Measurements from ENCODE around the gene HAT1.
"Not testable (repeated sequence)": the region's sequence is repeated elsewhere in the genome, so short reads cannot be mapped to it uniquely, and the experiment has no call there.

Gene HAT1

DNA sequence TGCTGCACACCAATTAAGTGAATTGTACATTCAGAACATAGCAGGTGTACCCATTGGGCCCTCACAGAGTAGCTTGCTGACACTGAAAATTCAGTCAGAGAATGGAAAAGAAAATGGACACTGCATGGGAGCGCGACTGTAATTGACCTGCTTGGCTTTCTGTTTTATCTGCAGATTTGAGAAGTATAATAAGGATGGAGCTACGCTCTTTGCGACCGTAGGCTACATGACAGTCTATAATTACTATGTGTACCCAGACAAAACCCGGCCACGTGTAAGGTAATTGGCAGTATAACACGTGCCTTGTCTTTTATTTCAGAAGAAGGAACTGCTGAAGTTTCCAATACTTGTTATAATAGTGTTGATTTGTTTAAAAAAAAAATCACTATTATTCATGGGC lies 44.0 kb downstream of the HAT1 start:
- no peak overlapping the region for H3K4me3 ChIP-seq (ENCODE audit: low read depth, low read length)
- TF ChIP-seq, protein P1, sequence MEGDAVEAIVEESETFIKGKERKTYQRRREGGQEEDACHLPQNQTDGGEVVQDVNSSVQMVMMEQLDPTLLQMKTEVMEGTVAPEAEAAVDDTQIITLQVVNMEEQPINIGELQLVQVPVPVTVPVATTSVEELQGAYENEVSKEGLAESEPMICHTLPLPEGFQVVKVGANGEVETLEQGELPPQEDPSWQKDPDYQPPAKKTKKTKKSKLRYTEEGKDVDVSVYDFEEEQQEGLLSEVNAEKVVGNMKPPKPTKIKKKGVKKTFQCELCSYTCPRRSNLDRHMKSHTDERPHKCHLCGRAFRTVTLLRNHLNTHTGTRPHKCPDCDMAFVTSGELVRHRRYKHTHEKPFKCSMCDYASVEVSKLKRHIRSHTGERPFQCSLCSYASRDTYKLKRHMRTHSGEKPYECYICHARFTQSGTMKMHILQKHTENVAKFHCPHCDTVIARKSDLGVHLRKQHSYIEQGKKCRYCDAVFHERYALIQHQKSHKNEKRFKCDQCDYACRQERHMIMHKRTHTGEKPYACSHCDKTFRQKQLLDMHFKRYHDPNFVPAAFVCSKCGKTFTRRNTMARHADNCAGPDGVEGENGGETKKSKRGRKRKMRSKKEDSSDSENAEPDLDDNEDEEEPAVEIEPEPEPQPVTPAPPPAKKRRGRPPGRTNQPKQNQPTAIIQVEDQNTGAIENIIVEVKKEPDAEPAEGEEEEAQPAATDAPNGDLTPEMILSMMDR (IDR thresholded peaks at IDR 0.05; ENCODE audit: borderline replicate concordance, insufficient read depth, low read depth, low read length), result no peak

DNA sequence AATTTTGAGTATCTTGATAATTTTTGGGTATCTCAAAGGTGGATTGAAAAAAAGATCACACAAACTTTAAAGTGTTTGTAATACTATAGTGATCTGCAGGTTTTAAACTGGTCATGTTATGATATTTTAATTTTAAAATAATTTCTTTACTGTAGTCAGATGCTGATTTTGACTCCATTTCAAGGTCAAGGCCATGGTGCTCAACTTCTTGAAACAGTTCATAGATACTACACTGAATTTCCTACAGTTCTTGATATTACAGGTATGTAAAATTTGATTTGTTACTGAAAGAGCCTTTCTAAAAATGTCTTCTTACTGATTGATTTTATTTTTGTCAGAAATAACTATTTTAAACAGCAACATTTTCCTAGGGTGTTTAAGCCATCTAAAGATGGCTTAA lies 44.4 kb downstream of the HAT1 start:
- TF ChIP-seq, protein P1 (IDR thresholded peaks at IDR 0.05; ENCODE audit: borderline replicate concordance, insufficient read depth, low read depth, low read length), result no peak
- H3K4me3 ChIP-seq (ENCODE audit: low read depth, low read length), result no peak overlapping the region

DNA sequence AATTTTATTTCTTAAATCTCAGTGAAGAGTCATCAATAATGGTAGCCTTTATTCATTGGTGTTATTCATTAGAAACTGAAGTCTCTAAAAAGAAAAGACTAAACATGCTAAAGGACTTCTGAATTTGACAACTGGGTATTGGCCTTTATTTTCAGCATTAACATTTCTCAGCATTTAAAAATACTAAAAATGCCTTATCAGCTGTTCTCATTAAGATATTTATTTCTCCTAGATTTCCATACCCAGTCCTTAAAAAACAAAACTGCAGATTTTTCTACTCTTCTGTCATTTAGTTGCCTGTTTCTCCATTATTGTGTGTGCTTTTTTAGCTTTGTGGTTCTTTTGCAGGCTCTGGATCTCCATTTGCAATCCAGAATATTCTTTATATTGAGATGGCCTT lies 46.2 kb downstream of the HAT1 start:
- TF ChIP-seq, protein P1 (IDR thresholded peaks at IDR 0.05; ENCODE audit: borderline replicate concordance, insufficient read depth, low read depth, low read length), result no peak
- no peak overlapping the region for H3K4me3 ChIP-seq (ENCODE audit: low read depth, low read length)

DNA sequence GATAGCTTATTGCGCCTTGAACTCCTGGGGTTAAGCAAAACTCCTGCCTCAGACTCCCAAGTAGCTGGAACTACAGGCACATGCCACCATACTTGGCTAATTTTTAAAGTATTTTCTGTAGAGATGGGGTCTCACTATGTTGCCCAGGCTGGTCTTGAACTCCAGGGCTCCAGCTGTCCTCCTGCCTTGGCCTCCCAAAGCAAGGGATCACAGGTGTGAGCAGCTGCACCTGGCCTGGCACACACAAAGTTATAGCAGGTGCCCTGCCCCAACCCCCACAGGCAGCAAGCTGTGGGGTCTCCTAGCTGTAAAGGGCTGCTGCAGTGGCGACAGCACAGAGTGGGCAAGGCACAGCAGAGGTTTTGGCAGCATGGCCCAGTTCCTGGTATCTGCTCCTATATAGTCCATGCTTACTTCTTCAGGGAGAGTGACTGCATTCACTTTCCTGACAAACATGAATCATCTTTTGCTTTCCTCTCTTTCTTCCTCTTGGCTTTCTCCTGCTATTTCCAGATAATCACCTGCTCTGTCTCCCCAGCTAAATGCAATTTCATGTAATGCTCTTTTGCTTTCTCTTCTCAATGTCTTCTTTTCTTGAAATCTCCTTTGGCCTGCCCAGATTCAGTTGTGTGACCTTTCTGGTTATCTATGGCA lies 50.2 kb downstream of the HAT1 start:
- no peak overlapping the region for H3K4me3 ChIP-seq (ENCODE audit: low read depth, low read length)
- TF ChIP-seq, protein P1 (IDR thresholded peaks at IDR 0.05; ENCODE audit: borderline replicate concordance, insufficient read depth, low read depth, low read length), result no peak

DNA sequence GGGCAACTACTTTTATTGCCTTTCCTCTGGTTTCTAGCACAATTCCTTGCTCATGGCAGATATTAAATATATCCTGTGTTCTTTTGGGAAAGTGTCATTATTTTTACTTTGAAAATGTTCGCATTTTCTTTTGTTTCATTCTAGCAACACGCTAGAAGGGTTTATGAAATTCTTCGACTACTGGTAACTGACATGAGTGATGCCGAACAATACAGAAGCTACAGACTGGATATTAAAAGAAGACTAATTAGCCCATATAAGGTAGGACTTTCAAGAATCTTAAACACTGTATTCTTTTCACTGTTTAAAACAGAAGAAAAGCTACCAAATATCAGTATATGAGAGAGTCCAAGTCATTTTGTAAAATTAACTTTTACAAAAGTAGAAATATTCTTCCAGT lies 56.8 kb downstream of the HAT1 start:
- TF ChIP-seq, protein P1 (IDR thresholded peaks at IDR 0.05; ENCODE audit: borderline replicate concordance, insufficient read depth, low read depth, low read length), result no peak
- no peak overlapping the region for H3K4me3 ChIP-seq (ENCODE audit: low read depth, low read length)

DNA sequence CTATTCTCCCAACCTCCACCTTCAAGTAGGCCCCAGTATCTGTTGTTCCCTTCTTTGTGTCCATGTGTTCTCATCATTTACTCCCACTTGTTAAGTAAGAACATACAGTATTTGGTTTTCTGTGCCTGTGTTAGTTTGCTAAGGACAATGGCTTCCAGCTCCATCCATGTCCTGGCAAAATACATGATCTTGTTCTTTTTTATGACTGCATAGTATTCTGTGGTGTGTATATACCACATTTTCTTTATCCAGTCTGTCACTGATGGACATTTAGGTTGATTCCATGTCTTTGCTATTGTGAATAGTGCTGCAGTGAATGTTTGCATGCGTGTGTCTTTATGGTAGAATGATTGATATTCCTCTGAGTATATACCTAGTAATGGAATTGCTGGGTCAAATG lies 61.7 kb downstream of the HAT1 start:
- not testable (repeated sequence) for H3K4me3 ChIP-seq (ENCODE audit: low read depth, low read length)

DNA sequence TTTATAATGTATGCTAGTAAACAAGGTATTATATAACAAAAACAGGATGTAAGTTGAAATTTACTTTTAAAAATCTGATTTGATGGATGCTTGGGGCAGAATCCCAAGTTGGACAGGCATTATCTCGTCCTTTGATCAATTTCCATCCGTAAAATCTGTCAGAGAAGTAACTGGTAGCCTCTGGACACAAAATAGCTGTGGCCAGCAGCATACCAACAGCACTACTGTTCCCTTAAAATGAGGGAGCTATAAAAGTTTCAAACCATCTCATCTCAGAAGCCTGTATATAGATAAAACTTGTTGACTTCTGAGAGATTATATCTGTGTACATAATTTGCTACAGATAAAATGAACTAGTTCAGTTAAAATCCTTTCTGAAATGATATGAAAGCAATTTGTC lies 62.8 kb downstream of the HAT1 start:
- no peak overlapping the region for H3K4me3 ChIP-seq (ENCODE audit: low read depth, low read length)
- TF ChIP-seq, protein P1 (IDR thresholded peaks at IDR 0.05; ENCODE audit: borderline replicate concordance, insufficient read depth, low read depth, low read length), result no peak

DNA sequence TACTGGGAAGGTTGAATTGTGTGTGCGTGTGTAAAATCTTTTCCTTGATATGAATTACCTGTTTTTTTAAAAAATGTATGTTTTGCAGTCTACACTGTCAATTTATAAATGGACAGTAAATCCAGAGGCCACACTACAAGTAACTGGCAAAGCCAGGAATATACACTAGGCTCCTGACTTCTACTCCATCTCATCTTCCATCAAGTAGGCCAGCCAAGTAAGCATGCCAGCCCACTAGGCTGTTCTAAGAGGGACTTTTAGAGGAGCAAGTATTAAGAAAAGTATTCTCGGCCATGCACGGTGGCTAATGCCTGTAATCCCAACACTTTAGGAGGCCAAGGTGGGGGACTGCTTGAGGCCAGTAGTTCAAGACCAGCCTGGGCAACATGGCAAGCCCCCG lies 64.5 kb downstream of the HAT1 start:
- TF ChIP-seq, protein P1 (IDR thresholded peaks at IDR 0.05; ENCODE audit: borderline replicate concordance, insufficient read depth, low read depth, low read length), result no peak
- H3K4me3 ChIP-seq (ENCODE audit: low read depth, low read length), result no peak overlapping the region
